ENCODE measurements around the gene CAPN12. TPM values are rescaled to one million over a fixed set of nuclear protein-coding genes. Genes with fewer than 3 reads are reported as not detected.

Gene CAPN12
- total and polyA plus RNA-seq, 10 of the 15 experiments (the other 5 are each of a cell fraction or from before 2014, with no cell fraction given), result 0.64 to 4.6 (median 2.0) TPM

GRCh38 chr19:38745316-38745715 lies 1.0 kb upstream of the CAPN12 start:
- Histone ChIP-seq H2AFZ (ENCODE audit: control insufficient read depth, low read depth, low read length) (no peak overlapping the region), H3K4me3 (no peak overlapping the region), H3K27me3 (replicated peaks in 1 of 2; ENCODE audit: control insufficient read depth in 2 of 2, insufficient read depth in 2 of 2, low read length in 1 of 2) (no peaks in the 10 kb centered on the region), H3K79me2 (ENCODE audit: control insufficient read depth, insufficient read depth, low read length) (no peaks in the 10 kb centered on the region), H3K9me3 (replicated peaks; ENCODE audit: control insufficient read depth, insufficient read depth, low read length) (no peaks in the 10 kb centered on the region), H3K27ac (ENCODE audit: control insufficient read depth, insufficient read depth) (no peak overlapping the region), H3K9ac (ENCODE audit: control insufficient read depth, insufficient read depth, low read length) (no peak overlapping the region), H4K20me1 (ENCODE audit: control insufficient read depth, insufficient read depth) (no peaks in the 10 kb centered on the region), H3K4me1 (ENCODE audit: control insufficient read depth, insufficient read depth, low read length) (no peaks in the 10 kb centered on the region), H3K4me2 (ENCODE audit: control insufficient read depth, insufficient read depth) (no peak overlapping the region), H3K36me3 (ENCODE audit: control insufficient read depth in 2 of 2, insufficient read depth in 2 of 2, low read length in 1 of 2) (no peaks in the 10 kb centered on the region)
- in situ Hi-C loops (cut with MboI), result no loop called here
- ATAC-seq, result no peak
- intact Hi-C loops (cut with micrococcal nuclease; ENCODE audit: unreplicated experiment), result no loop called here
- no peak for TF ChIP-seq E2F4 (IDR thresholded peaks at IDR 0.05; ENCODE audit: low read depth, low read length)
- TF ChIP-seq IRF5 (IDR thresholded peaks at IDR 0.05; ENCODE audit: borderline replicate concordance), result no peak
- TF ChIP-seq ESRRA (IDR thresholded peaks at IDR 0.05; ENCODE audit: low read length), result no peak
- no peak for TF ChIP-seq ZNF274 (IDR thresholded peaks at IDR 0.05; ENCODE audit: insufficient read depth, insufficient read length)
- no peak for TF ChIP-seq YBX1 (IDR thresholded peaks at IDR 0.05)
- no peak for TF ChIP-seq IRF3 (IDR thresholded peaks at IDR 0.05)
- no peak for TF ChIP-seq HDGF (IDR thresholded peaks at IDR 0.05)
- ChIA-PET POLR2A (no interaction called here), CTCF (no interaction called here), SMC1A (ENCODE audit: uncharacterized antibody, unreplicated experiment) (no interaction called here), RAD21 (ENCODE audit: unreplicated experiment) (no interaction called here)
- FAIRE-seq, result no peak
- WGBS (ENCODE audit: insufficient coverage, insufficient replicate concordance, low lambda C conversion rate, missing lambda C conversion rate), result 65% methylated on average over 7 of the region's 7 CpGs
- BruUV-seq (replicated peaks), result no TSS peak
- no peak for DNase-seq (ENCODE audit: low read depth, low spot score)

All from GM12878 (cell line).